Fibroblast of lung (primary cell): Measurements from ENCODE around the gene NPC2. TPM values are rescaled to one million over a fixed set of nuclear protein-coding genes. Genes with fewer than 3 reads are reported as not detected.

Source experiments
- DNase-seq, 2 donors: peaks; one replicate each; pipeline versions ENCODE4 v3.0.0 to v3.0.0-alpha.2; 2010; ENCODE audit warnings: low read depth in 2 of 2
- H2AFZ ChIP-seq: 2 replicates; pipeline ENCODE4 v1.5.1; 2012; ENCODE audit warnings: low read length, control low read depth, inconsistent platforms
- H3K27ac ChIP-seq: 2 replicates; pipeline ENCODE4 v1.5.1; 2011; ENCODE audit warnings: low read length, control low read depth; ENCODE audit not compliant: insufficient read depth
- H3K27me3 ChIP-seq: 2 replicates; pipeline ENCODE4 v1.5.1; 2011; ENCODE audit warnings: mild to moderate bottlenecking, low read length; ENCODE audit not compliant: control insufficient read depth, insufficient read depth
- H3K36me3 ChIP-seq: 2 replicates; pipeline ENCODE4 v1.5.1; 2011; ENCODE audit warnings: low read length; ENCODE audit not compliant: control insufficient read depth, insufficient read depth
- H3K4me1 ChIP-seq: 2 replicates; pipeline ENCODE4 v1.5.1; 2011; ENCODE audit warnings: low read length; ENCODE audit not compliant: control insufficient read depth, insufficient read depth; ENCODE audit errors: extremely low read depth
- H3K4me2 ChIP-seq: 2 replicates; pipeline ENCODE4 v1.5.1; 2011; ENCODE audit warnings: low read length, control low read depth; ENCODE audit not compliant: insufficient read depth; ENCODE audit errors: extremely low read depth
- H3K4me3 ChIP-seq, 4 experiments: fragments of 200-600 bp in 1 of 4; sonication (generic) in 1 of 4; replicated peaks in 1 of 4; 2 replicates each; pipeline ENCODE4 v1.5.1; 2011 to 2016; ENCODE audit warnings: low read length in 4 of 4, low read depth in 3 of 4, mild to moderate bottlenecking in 3 of 4, control low read depth in 2 of 4, inconsistent platforms in 1 of 4, mixed read lengths in 1 of 4; ENCODE audit not compliant: insufficient read depth in 1 of 4; ENCODE audit errors: control extremely low read depth in 1 of 4
- H3K79me2 ChIP-seq: 2 replicates; pipeline ENCODE4 v1.5.1; 2012; ENCODE audit warnings: mild to moderate bottlenecking, low read length, inconsistent platforms; ENCODE audit not compliant: control insufficient read depth, insufficient read depth
- H3K9ac ChIP-seq: 2 replicates; pipeline ENCODE4 v1.5.1; 2011; ENCODE audit warnings: mild to moderate bottlenecking, low read length, control low read depth; ENCODE audit not compliant: insufficient read depth
- H3K9me3 ChIP-seq: 2 replicates; pipeline ENCODE4 v1.5.1; 2012; ENCODE audit warnings: low read depth, low read length; ENCODE audit not compliant: control insufficient read depth, insufficient read depth
- H4K20me1 ChIP-seq: 2 replicates; pipeline ENCODE4 v1.5.1; 2011; ENCODE audit warnings: low read length; ENCODE audit not compliant: control insufficient read depth, insufficient read depth; ENCODE audit errors: extremely low read depth
- CTCF ChIP-seq, 2 donors: IDR thresholded peaks in 1 of 2; conservative IDR thresholded peaks in 1 of 2; 1 replicate in 1 of 2; 2 replicates in 1 of 2; pipeline ENCODE4 v1.5.1; 2011 to 2012; ENCODE audit warnings: low read length in 2 of 2, control low read depth in 1 of 2, inconsistent platforms in 1 of 2, low read depth in 1 of 2, mild to moderate bottlenecking in 1 of 2
- EZH2 ChIP-seq: IDR thresholded peaks from 2 replicates; pipeline ENCODE4 v1.5.1; 2012; ENCODE audit warnings: low read length, control low read depth, mild to moderate bottlenecking; ENCODE audit errors: missing control alignments
- polyA plus RNA-seq, 2 donors: library from polyadenylated mRNA; depleted of rRNA in 1 of 2; stranded (reverse) in 1 of 2; unstranded in 1 of 2; fragments of >200 nt; gene quantifications; 2 replicates each; pipeline ENCODE4 v1.2.1, GENCODE V29; 2011 to 2012; ENCODE audit warnings: missing spikeins in 1 of 2
- total RNA-seq: library from RNA; depleted of rRNA; stranded (reverse); fragments of >200 nt; gene quantifications from 2 replicates; pipeline ENCODE4 v1.2.1, GENCODE V29; 2014

The NPC2 gene
- total and polyA plus RNA-seq, 2 donors (not counting 1 experiment from before 2014, with no cell fraction given): 238 to 275 TPM

GRCh38 chr14:74437496-74438053, 55.5 kb downstream of the NPC2 start:
- Histone ChIP-seq H3K79me2 (no peaks in the 10 kb centered on the region), H3K9ac (no peak overlapping the region), H3K9me3 (no peaks in the 10 kb centered on the region), H4K20me1 (no peaks in the 10 kb centered on the region), H2AFZ (no peak overlapping the region), H3K4me2 (no peak overlapping the region), H3K4me3 (no peak overlapping the region), H3K4me1 (no peaks in the 10 kb centered on the region), H3K27ac (no peak overlapping the region), H3K36me3 (no peaks in the 10 kb centered on the region), H3K27me3 (peaks cover 10% of the 10 kb centered on the region)
- TF ChIP-seq CTCF (conservative IDR thresholded peaks at IDR 0.05 in 1 of 2, IDR thresholded peaks at IDR 0.05 in 1 of 2; ENCODE audit: low read depth in 1 of 2, low read length in 2 of 2) (no peak), EZH2 (no peak)
- DNase-seq: peak in 1 of 2 donors; percentile 3

- no peaks in the 10 kb centered on the region for H3K4me1 ChIP-seq
- no peak overlapping the region for H3K27ac ChIP-seq
- H3K4me2 ChIP-seq: no peak overlapping the region
- no peak overlapping the region for H3K4me3 ChIP-seq
- H3K36me3 ChIP-seq: no peaks in the 10 kb centered on the region
- H2AFZ ChIP-seq: no peak overlapping the region
- no peaks in the 10 kb centered on the region for H4K20me1 ChIP-seq
- no peaks in the 10 kb centered on the region for H3K9me3 ChIP-seq
- H3K79me2 ChIP-seq: no peaks in the 10 kb centered on the region
- H3K27me3 ChIP-seq: peaks cover 8% of the 10 kb centered on the region
- no peak overlapping the region for H3K9ac ChIP-seq
- TF ChIP-seq CTCF (conservative IDR thresholded peaks at IDR 0.05 in 1 of 2, IDR thresholded peaks at IDR 0.05 in 1 of 2; ENCODE audit: low read depth in 1 of 2, low read length in 2 of 2) (no peak), EZH2 (no peak)
- no peak for DNase-seq
These were observed 58.8 kb downstream of the NPC2 start for GRCh38 chr14:74434294-74434693.

DNA sequence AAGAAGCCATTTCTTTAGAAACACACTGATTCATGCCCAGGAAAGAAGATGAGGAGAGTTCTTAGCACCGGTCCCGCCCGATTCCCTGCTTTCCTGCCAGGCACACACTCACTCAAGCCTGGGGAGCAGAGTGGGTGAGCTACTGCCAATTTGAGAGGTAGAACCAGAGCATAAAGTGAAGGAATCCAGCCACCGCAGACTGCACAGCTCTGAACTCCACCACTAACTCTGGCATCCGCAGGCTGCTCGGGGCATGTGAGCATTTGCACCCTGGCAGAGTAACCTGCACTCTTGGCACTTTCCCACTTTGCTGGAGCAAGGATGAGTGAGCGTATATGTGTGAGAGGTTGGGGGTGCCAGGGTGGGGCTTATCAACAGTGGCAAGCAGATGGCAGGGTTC, 63.1 kb downstream of the NPC2 start:
- Histone ChIP-seq H4K20me1 (no peaks in the 10 kb centered on the region), H3K4me1 (no peaks in the 10 kb centered on the region), H3K9ac (no peak overlapping the region), H3K27ac (no peak overlapping the region), H3K36me3 (no peaks in the 10 kb centered on the region), H2AFZ (no peak overlapping the region), H3K79me2 (no peaks in the 10 kb centered on the region), H3K9me3 (no peaks in the 10 kb centered on the region), H3K4me3 (no peak overlapping the region), H3K27me3 (peaks cover 18% of the 10 kb centered on the region), H3K4me2 (no peak overlapping the region)
- TF ChIP-seq EZH2 (no peak), CTCF (conservative IDR thresholded peaks at IDR 0.05 in 1 of 2, IDR thresholded peaks at IDR 0.05 in 1 of 2; ENCODE audit: low read depth in 1 of 2, low read length in 2 of 2) (no peak)
- no peak for DNase-seq

Other genes with a start within 250 kb of the NPC2 start
- gene ABCD4, start 190.4 kb downstream of the NPC2 start, total RNA-seq: 26.2 and 26.9 TPM in 2 replicates
- 10.5 and 12.6 TPM in 2 replicates for gene ABCD4, start 190.4 kb downstream of the NPC2 start, polyA plus RNA-seq
- not detected in 2 replicates for gene VRTN, start 144.8 kb downstream of the NPC2 start, total RNA-seq
- gene VRTN, start 144.8 kb downstream of the NPC2 start, polyA plus RNA-seq: not detected in 2 replicates
- gene SYNDIG1L, start 67.1 kb downstream of the NPC2 start, total RNA-seq: not detected in 2 replicates
- gene SYNDIG1L, start 67.1 kb downstream of the NPC2 start, polyA plus RNA-seq: not detected in 2 replicates
- gene ISCA2, start 460 bp upstream of the NPC2 start, total RNA-seq: 11.7 and 17.7 TPM in 2 replicates
- gene ISCA2, start 460 bp upstream of the NPC2 start, polyA plus RNA-seq: 32.1 and 35.5 TPM in 2 replicates
- 243 and 514 TPM in 2 replicates for gene LTBP2, start 118.9 kb upstream of the NPC2 start, total RNA-seq
- 108 and 112 TPM in 2 replicates for gene LTBP2, start 118.9 kb upstream of the NPC2 start, polyA plus RNA-seq
- 23.4 and 28.2 TPM in 2 replicates for gene AREL1, start 219.8 kb upstream of the NPC2 start, total RNA-seq
- gene AREL1, start 219.8 kb upstream of the NPC2 start, polyA plus RNA-seq: 36.5 and 40.8 TPM in 2 replicates
- gene FCF1, start 219.8 kb upstream of the NPC2 start, total RNA-seq: 26.7 and 29.2 TPM in 2 replicates
- gene FCF1, start 219.8 kb upstream of the NPC2 start, polyA plus RNA-seq: 57.8 and 67.2 TPM in 2 replicates